Ishikawa (cell line): ENCODE data around the gene SPATA2L.

ENCODE experiments used
- CREB1 ChIP-seq: IDR thresholded peaks from 2 replicates; pipeline ENCODE4 v1.6.1; 2012; ENCODE audit warnings: low read depth
- EP300 ChIP-seq: IDR thresholded peaks from 2 replicates; pipeline ENCODE4 v1.6.1; 2012; ENCODE audit warnings: borderline replicate concordance
- MAX ChIP-seq: IDR thresholded peaks from 2 replicates; pipeline ENCODE4 v1.6.1; 2012
- NFIC ChIP-seq: IDR thresholded peaks from 2 replicates; pipeline ENCODE4 v1.6.1; 2012
- RAD21 ChIP-seq: IDR thresholded peaks from 2 replicates; pipeline ENCODE4 v1.6.1; 2012; ENCODE audit warnings: low read depth
- REST ChIP-seq: IDR thresholded peaks from 2 replicates; pipeline ENCODE4 v1.6.1; 2012; ENCODE audit warnings: low read depth, mild to moderate bottlenecking
- TAF1 ChIP-seq: IDR thresholded peaks from 2 replicates; pipeline ENCODE4 v1.6.1; 2012; ENCODE audit warnings: low read depth, mild to moderate bottlenecking
- USF1 ChIP-seq: IDR thresholded peaks from 2 replicates; pipeline ENCODE4 v1.6.1; 2012
- ZBTB7A ChIP-seq: IDR thresholded peaks from 2 replicates; pipeline ENCODE4 v1.6.1; 2012; ENCODE audit warnings: low read depth

GRCh38 chr16:89746043-89746442 is 44.5 kb upstream of the SPATA2L start:
- TF ChIP-seq EP300 (no peak), ZBTB7A (no peak), TAF1 (no peak), NFIC (no peak), REST (no peak), RAD21 (no peak), MAX (no peak), CREB1 (no peak), USF1 (no peak)
